ENCODE results near the gene GTF2H2C. TPM values are rescaled to one million over a fixed set of nuclear protein-coding genes. Genes with fewer than 3 reads are reported as not detected.
"Not testable (repeated sequence)": the region's sequence is repeated elsewhere in the genome, so short reads cannot be mapped to it uniquely, and the experiment has no call there.

The GTF2H2C gene
- total and polyA plus RNA-seq, 2 of the 4 experiments (the other 2 are of a cell fraction), result 16.9 to 32.8 TPM

DNA sequence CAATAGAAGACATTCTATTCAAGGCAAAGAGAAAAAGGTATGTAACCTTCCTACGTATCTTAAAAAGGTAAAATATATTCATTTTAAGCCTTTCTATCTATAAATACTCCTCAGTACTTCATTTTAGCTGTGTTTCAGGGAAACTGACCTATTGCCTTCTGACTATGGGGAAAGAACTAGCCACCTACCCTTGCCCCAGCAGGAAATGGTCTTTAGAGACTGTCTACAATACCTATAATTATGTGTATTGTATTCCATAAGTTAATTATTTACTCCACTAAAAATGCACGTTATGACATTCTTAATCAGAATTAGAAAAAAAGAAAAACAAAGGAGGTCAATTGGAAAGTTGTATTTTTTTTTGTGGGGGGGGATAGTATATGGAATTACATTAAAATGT lies 6.2 kb downstream of the GTF2H2C start:
- H3K18ac ChIP-seq (ENCODE audit: low read depth, low read length); intact Hi-C loops (cut with micrococcal nuclease); H3K4me1 ChIP-seq (ENCODE audit: control insufficient read depth, insufficient read depth, low read length); CTCF ChIA-PET; ATAC-seq (ENCODE audit: low read depth); H3K56ac ChIP-seq (ENCODE audit: extremely low read depth, insufficient read depth, low read length); H2BK20ac ChIP-seq (ENCODE audit: low read depth, low read length); H2AFZ ChIP-seq (replicated peaks; ENCODE audit: low read length, poor library complexity); H3K27me3 ChIP-seq (ENCODE audit: control insufficient read depth, insufficient read depth, low read length); H3K4ac ChIP-seq (ENCODE audit: low read depth, low read length); H3K23ac ChIP-seq (ENCODE audit: low read depth, low read length); H3K27ac ChIP-seq (ENCODE audit: insufficient read depth, low read length); BruUV-seq (replicated peaks); H3K9ac ChIP-seq (ENCODE audit: low read depth, low read length); H2BK120ac ChIP-seq (ENCODE audit: low read depth, low read length); H4K5ac ChIP-seq (ENCODE audit: low read depth, low read length); H3K9me3 ChIP-seq (ENCODE audit: control insufficient read depth, insufficient read depth, low read length); H3K79me1 ChIP-seq (ENCODE audit: low read depth in 1 of 2, low read length in 2 of 2); H2AK9ac ChIP-seq (replicated peaks; ENCODE audit: low read depth, low read length, poor library complexity); dilution Hi-C loops (cut with HindIII; ENCODE audit: low sequenced_read_pairs, unreplicated experiment); H4K20me1 ChIP-seq (ENCODE audit: insufficient read depth, low read length); H3K4me2 ChIP-seq (ENCODE audit: low read depth, low read length); H2BK15ac ChIP-seq (ENCODE audit: low read depth, low read length); H3K36me3 ChIP-seq (ENCODE audit: control insufficient read depth, insufficient read depth, low read length); H4K91ac ChIP-seq (ENCODE audit: insufficient read depth, low read depth, low read length); DNase-seq; H3K9me1 ChIP-seq (ENCODE audit: insufficient read depth, low read length); H2BK5ac ChIP-seq (ENCODE audit: low read depth, low read length, poor library complexity, severe bottlenecking); POLR2A ChIA-PET (ENCODE audit: unreplicated experiment); H3K4me3 ChIP-seq (ENCODE audit: insufficient read depth, low read depth, low read length); in situ Hi-C loops (cut with MboI; ENCODE audit: low sequenced_read_pairs); H3K14ac ChIP-seq (replicated peaks; ENCODE audit: low read depth, low read length); H4K8ac ChIP-seq (ENCODE audit: low read depth in 2 of 2, low read length in 2 of 2); H2AK5ac ChIP-seq (ENCODE audit: low read depth, low read length): not testable (repeated sequence)
- no CpG with 5 or more reads among the region's 2 CpGs for WGBS, 2 experiments (ENCODE audit: extremely low coverage in 2 of 2, insufficient read length in 1 of 2)

DNA sequence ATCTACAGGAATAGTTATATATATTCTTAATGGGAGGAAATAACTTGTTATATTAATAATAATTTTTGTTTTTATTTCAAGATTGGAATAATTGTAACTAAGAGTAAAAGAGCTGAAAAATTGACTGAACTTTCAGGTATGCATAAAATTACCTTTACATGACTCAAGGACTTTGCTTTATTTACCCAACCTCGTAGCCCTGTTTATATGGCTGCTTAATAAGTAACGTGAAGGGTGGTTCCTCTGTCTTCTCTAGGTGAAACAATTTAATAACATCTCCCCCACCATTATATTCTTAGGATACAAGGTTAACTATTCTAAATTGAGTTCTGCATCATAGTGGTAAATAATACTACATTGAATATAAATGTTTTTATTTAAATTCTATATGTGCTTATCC lies 8.1 kb downstream of the GTF2H2C start:
- not testable (repeated sequence) for H4K91ac ChIP-seq (ENCODE audit: insufficient read depth, low read depth, low read length); ATAC-seq (ENCODE audit: low read depth)
- WGBS, 2 experiments (ENCODE audit: extremely low coverage in 2 of 2, insufficient read length in 1 of 2), result no CpG with 5 or more reads among the region's 2 CpGs

More for the DNA sequence above, 8.1 kb downstream of the GTF2H2C start:
- H4K8ac ChIP-seq (ENCODE audit: low read depth in 2 of 2, low read length in 2 of 2); H2AK9ac ChIP-seq (replicated peaks; ENCODE audit: low read depth, low read length, poor library complexity); POLR2A ChIA-PET (ENCODE audit: unreplicated experiment); CTCF ChIA-PET; H3K36me3 ChIP-seq (ENCODE audit: control insufficient read depth, insufficient read depth, low read length); intact Hi-C loops (cut with micrococcal nuclease); H3K27me3 ChIP-seq (ENCODE audit: control insufficient read depth, insufficient read depth, low read length); H3K4me3 ChIP-seq (ENCODE audit: insufficient read depth, low read depth, low read length); in situ Hi-C loops (cut with MboI; ENCODE audit: low sequenced_read_pairs); H4K5ac ChIP-seq (ENCODE audit: low read depth, low read length); H3K9me3 ChIP-seq (ENCODE audit: control insufficient read depth, insufficient read depth, low read length); H2AK5ac ChIP-seq (ENCODE audit: low read depth, low read length); H4K20me1 ChIP-seq (ENCODE audit: insufficient read depth, low read length); DNase-seq; H2BK5ac ChIP-seq (ENCODE audit: low read depth, low read length, poor library complexity, severe bottlenecking); H3K4me1 ChIP-seq (ENCODE audit: control insufficient read depth, insufficient read depth, low read length); BruUV-seq (replicated peaks); H3K9ac ChIP-seq (ENCODE audit: low read depth, low read length); H2BK15ac ChIP-seq (ENCODE audit: low read depth, low read length); H3K9me1 ChIP-seq (ENCODE audit: insufficient read depth, low read length); H2AFZ ChIP-seq (replicated peaks; ENCODE audit: low read length, poor library complexity); H3K4ac ChIP-seq (ENCODE audit: low read depth, low read length); H3K14ac ChIP-seq (replicated peaks; ENCODE audit: low read depth, low read length); dilution Hi-C loops (cut with HindIII; ENCODE audit: low sequenced_read_pairs, unreplicated experiment); H2BK20ac ChIP-seq (ENCODE audit: low read depth, low read length); H3K79me1 ChIP-seq (ENCODE audit: low read depth in 1 of 2, low read length in 2 of 2); H2BK120ac ChIP-seq (ENCODE audit: low read depth, low read length); H3K4me2 ChIP-seq (ENCODE audit: low read depth, low read length); H3K23ac ChIP-seq (ENCODE audit: low read depth, low read length); H3K18ac ChIP-seq (ENCODE audit: low read depth, low read length); H3K27ac ChIP-seq (ENCODE audit: insufficient read depth, low read length); H3K56ac ChIP-seq (ENCODE audit: extremely low read depth, insufficient read depth, low read length): not testable (repeated sequence)

All from IMR-90 (cell line).